22Rv1 (cell line): ENCODE data around the gene USP13.

Experiments
- CTCF ChIP-seq: fragments of 450-650 bp; IDR thresholded peaks from 2 replicates; pipeline ENCODE4 v1.5.1; 2017; ENCODE audit warnings: mild to moderate bottlenecking
- ZFX ChIP-seq: fragments of 450-650 bp; IDR thresholded peaks from 2 replicates; pipeline ENCODE4 v1.6.1; 2017; ENCODE audit warnings: antibody characterized with exemption, borderline replicate concordance

- TF ChIP-seq CTCF = no peak
- no peak for TF ChIP-seq ZFX
Observed at GRCh38 chr3:179671309-179671708, 18.5 kb downstream of the USP13 start.
